K562 (cell line): ENCODE results near the gene SPPL3.

Experiments
- CEBPB ChIP-seq: fragments of 450-650 bp; IDR thresholded peaks from 2 replicates; pipeline ENCODE4 v1.6.1; 2016; ENCODE audit warnings: missing genetic modification characterization, missing compliant biosample characterization
- CTBP1 ChIP-seq: fragments of 450-650 bp; IDR thresholded peaks from 2 replicates; pipeline ENCODE4 v1.6.1; 2016; ENCODE audit warnings: borderline replicate concordance
- HDAC3 ChIP-seq: fragments of 450-650 bp; IDR thresholded peaks from 2 replicates; pipeline ENCODE4 v1.6.1; 2018; ENCODE audit warnings: borderline replicate concordance, mild to moderate bottlenecking, moderate library complexity; ENCODE audit not compliant: partially characterized antibody
- MBD2 ChIP-seq: sonication (generic); IDR thresholded peaks from 2 replicates; pipeline ENCODE4 v1.6.1; 2016; ENCODE audit warnings: low read depth, borderline replicate concordance
- NR2C1 ChIP-seq, 2 experiments: fragments of 450-650 bp; IDR thresholded peaks; 2 replicates each; pipeline ENCODE4 v1.6.1; 2017; ENCODE audit warnings: mild to moderate bottlenecking in 2 of 2, antibody characterized with exemption in 1 of 2, inconsistent platforms in 1 of 2, missing compliant biosample characterization in 1 of 2, missing genetic modification characterization in 1 of 2
- NR2F6 ChIP-seq: fragments of 450-650 bp; formaldehyde crosslinking; IDR thresholded peaks from 2 replicates; pipeline ENCODE4 v1.4.0; 2020; ENCODE audit warnings: mild to moderate bottlenecking
- POLR2A ChIP-seq: fragments of 450-650 bp; conservative IDR thresholded peaks from 2 replicates; pipeline ENCODE4 v1.6.1; 2016
- TEAD4 ChIP-seq, 2 experiments: sonication (generic) in 1 of 2; formaldehyde crosslinking in 1 of 2; IDR thresholded peaks; 2 replicates each; pipeline versions ENCODE4 v1.6.1 to v1.8.0; 2012 to 2022; ENCODE audit warnings: borderline replicate concordance in 1 of 2, inconsistent platforms in 1 of 2, low read length in 1 of 2, mild to moderate bottlenecking in 1 of 2, missing genetic modification reagents in 1 of 2
- ZNF445 ChIP-seq: fragments of 250-450 bp; sonication (Bioruptor Pico); IDR thresholded peaks from 2 replicates; pipeline ENCODE4 v1.4.0; 2020; ENCODE audit warnings: low read depth, mild to moderate bottlenecking, moderate library complexity
- TF ChIP-seq, protein P1 (sequence below), 3 experiments: IDR thresholded peaks in 2 of 3; conservative IDR thresholded peaks in 1 of 3; 2 replicates each; pipeline ENCODE4 v1.5.1; 2011 to 2012; ENCODE audit warnings: low read length in 3 of 3, mild to moderate bottlenecking in 3 of 3, control low read depth in 2 of 3, improper control_type of control experiment in 1 of 3, inconsistent platforms in 1 of 3, low read depth in 1 of 3, mixed read lengths in 1 of 3, moderate library complexity in 1 of 3; ENCODE audit not compliant: insufficient read depth in 2 of 3

DNA sequence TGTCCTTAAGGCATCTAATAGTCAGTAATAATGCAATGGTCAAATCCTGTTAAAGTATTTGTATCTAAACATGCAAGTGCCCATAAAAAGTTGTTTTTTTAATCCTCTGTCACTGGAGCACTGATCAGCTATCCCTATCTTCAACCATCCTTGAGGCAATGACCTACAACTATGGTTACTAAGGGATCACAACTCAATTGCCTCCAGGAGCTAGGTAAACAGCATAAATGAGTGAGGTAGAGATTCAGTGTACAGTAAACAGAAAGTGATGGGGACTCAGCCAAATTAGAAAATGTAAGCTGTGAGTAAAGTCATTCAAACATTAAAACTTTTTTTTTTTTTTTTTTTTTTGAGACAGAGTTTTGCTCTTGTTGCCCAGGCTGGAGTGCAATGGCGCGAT is 18.6 kb downstream of the SPPL3 start:
- TF ChIP-seq TEAD4 (IDR thresholded peaks at IDR 0.05; ENCODE audit: low read length) (no peak), TEAD4 (CRISPR knock-in tag; IDR thresholded peaks at IDR 0.05; ENCODE audit: borderline replicate concordance) (no peak), CTBP1 (no peak), ZNF445 (CRISPR knock-in tag) (no peak), NR2C1 (IDR thresholded peaks at IDR 0.05) (no peak), NR2C1 (tag; IDR thresholded peaks at IDR 0.05) (no peak), MBD2 (no peak), HDAC3 (no peak), POLR2A (no peak), CEBPB (tag) (no peak), NR2F6 (CRISPR knock-in tag) (no peak)
- TF ChIP-seq, protein P1, sequence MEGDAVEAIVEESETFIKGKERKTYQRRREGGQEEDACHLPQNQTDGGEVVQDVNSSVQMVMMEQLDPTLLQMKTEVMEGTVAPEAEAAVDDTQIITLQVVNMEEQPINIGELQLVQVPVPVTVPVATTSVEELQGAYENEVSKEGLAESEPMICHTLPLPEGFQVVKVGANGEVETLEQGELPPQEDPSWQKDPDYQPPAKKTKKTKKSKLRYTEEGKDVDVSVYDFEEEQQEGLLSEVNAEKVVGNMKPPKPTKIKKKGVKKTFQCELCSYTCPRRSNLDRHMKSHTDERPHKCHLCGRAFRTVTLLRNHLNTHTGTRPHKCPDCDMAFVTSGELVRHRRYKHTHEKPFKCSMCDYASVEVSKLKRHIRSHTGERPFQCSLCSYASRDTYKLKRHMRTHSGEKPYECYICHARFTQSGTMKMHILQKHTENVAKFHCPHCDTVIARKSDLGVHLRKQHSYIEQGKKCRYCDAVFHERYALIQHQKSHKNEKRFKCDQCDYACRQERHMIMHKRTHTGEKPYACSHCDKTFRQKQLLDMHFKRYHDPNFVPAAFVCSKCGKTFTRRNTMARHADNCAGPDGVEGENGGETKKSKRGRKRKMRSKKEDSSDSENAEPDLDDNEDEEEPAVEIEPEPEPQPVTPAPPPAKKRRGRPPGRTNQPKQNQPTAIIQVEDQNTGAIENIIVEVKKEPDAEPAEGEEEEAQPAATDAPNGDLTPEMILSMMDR (IDR thresholded peaks at IDR 0.05 in 2 of 3, conservative IDR thresholded peaks at IDR 0.05 in 1 of 3; ENCODE audit: insufficient read depth in 2 of 3, low read depth in 1 of 3, low read length in 3 of 3), result no peak
